ENCODE results near the gene SMAP1.

The SMAP1 gene

DNA sequence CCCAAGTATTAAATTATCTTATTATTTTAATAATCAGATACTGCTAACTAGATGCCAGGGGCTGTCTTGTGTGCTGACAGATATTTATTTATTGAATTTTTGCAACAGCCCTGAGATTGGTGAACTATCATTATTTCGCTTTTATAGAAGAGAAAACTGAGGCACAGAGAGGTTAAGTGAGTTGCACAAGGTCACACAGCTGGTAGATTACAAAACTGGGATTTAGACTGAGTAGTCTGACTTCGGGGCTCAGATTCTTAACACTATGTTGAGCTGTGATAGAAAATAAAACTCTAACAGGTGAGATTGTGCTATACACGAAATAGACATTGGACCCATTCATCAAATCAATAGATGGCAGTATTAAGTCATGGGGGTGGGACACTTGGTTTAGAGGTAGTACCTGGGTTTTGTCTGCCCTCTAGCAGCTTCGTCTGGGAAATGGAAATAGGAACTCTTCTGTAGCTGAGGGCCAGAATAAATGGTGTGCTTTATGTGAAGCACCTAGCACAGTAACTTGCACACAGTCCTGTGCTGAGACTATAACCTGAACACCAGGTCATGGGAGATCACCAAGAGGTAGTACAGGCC lies 175.7 kb downstream of the SMAP1 start:
- H3K9me3 ChIP-seq (ENCODE audit: insufficient read depth, low read length): peaks cover 1% of the 10 kb centered on the region; the same call in 1 of the 2 replicates
- no peaks in the 10 kb centered on the region for H4K20me1 ChIP-seq (ENCODE audit: insufficient read depth, low read length)
- H3K36me3 ChIP-seq (replicated peaks; ENCODE audit: low read depth, low read length): peaks cover 21% of the 10 kb centered on the region
- TF ChIP-seq, protein P1, sequence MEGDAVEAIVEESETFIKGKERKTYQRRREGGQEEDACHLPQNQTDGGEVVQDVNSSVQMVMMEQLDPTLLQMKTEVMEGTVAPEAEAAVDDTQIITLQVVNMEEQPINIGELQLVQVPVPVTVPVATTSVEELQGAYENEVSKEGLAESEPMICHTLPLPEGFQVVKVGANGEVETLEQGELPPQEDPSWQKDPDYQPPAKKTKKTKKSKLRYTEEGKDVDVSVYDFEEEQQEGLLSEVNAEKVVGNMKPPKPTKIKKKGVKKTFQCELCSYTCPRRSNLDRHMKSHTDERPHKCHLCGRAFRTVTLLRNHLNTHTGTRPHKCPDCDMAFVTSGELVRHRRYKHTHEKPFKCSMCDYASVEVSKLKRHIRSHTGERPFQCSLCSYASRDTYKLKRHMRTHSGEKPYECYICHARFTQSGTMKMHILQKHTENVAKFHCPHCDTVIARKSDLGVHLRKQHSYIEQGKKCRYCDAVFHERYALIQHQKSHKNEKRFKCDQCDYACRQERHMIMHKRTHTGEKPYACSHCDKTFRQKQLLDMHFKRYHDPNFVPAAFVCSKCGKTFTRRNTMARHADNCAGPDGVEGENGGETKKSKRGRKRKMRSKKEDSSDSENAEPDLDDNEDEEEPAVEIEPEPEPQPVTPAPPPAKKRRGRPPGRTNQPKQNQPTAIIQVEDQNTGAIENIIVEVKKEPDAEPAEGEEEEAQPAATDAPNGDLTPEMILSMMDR (IDR thresholded peaks at IDR 0.05; ENCODE audit: low read depth, low read length): peak; percentile 57
- TF ChIP-seq EZH2phosphoT487 (IDR thresholded peaks at IDR 0.05; ENCODE audit: low read depth): no peak
- no peak overlapping the region for H2AFZ ChIP-seq (ENCODE audit: low read depth, low read length)
- no peak overlapping the region for H3K27ac ChIP-seq (ENCODE audit: low read length)
- no peaks in the 10 kb centered on the region for H3K79me2 ChIP-seq (ENCODE audit: low read length)
- no peaks in the 10 kb centered on the region for H3K4me1 ChIP-seq (ENCODE audit: low read length)
- H3K4me3 ChIP-seq (ENCODE audit: low read length): no peak overlapping the region
- no peak overlapping the region for H3K9ac ChIP-seq (ENCODE audit: low read length)
- H3K4me2 ChIP-seq (ENCODE audit: low read length): no peak overlapping the region
- H3K27me3 ChIP-seq (ENCODE audit: low read depth, low read length): no peaks in the 10 kb centered on the region

DNA sequence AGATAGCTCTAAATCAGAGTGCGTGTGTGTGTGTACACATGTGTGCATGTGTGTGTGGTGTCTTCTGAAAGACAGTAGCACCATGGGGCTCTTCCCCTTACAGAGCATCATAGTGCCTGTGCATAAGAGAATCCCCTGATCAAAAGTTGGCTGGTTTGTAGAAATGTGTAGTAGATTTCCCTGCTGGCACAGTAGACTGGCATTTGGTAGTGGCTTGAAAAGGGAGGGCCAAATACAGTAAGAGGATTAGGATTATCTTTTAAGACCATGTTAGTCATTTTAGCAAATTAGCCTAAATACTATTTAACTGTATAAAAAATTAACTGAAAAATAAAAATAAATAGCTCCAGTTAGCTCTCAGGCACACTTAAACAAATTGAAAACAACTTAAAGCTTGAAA lies 176.6 kb downstream of the SMAP1 start:
- no peak overlapping the region for H3K27ac ChIP-seq (ENCODE audit: low read length)
- H3K4me1 ChIP-seq (ENCODE audit: low read length): no peaks in the 10 kb centered on the region
- peaks cover 8% of the 10 kb centered on the region; the same call in 1 of the 2 replicates for H3K9me3 ChIP-seq (ENCODE audit: insufficient read depth, low read length)
- no peak overlapping the region for H3K9ac ChIP-seq (ENCODE audit: low read length)
- no peaks in the 10 kb centered on the region for H4K20me1 ChIP-seq (ENCODE audit: insufficient read depth, low read length)
- TF ChIP-seq EZH2phosphoT487 (IDR thresholded peaks at IDR 0.05; ENCODE audit: low read depth): no peak
- TF ChIP-seq, protein P1 (IDR thresholded peaks at IDR 0.05; ENCODE audit: low read depth, low read length): no peak
- no peak overlapping the region for H3K4me2 ChIP-seq (ENCODE audit: low read length)
- no peak overlapping the region for H3K4me3 ChIP-seq (ENCODE audit: low read length)
- no peaks in the 10 kb centered on the region for H3K27me3 ChIP-seq (ENCODE audit: low read depth, low read length)
- H3K79me2 ChIP-seq (ENCODE audit: low read length): no peaks in the 10 kb centered on the region
- peaks cover 28% of the 10 kb centered on the region for H3K36me3 ChIP-seq (replicated peaks; ENCODE audit: low read depth, low read length)
- H2AFZ ChIP-seq (ENCODE audit: low read depth, low read length): no peak overlapping the region

DNA sequence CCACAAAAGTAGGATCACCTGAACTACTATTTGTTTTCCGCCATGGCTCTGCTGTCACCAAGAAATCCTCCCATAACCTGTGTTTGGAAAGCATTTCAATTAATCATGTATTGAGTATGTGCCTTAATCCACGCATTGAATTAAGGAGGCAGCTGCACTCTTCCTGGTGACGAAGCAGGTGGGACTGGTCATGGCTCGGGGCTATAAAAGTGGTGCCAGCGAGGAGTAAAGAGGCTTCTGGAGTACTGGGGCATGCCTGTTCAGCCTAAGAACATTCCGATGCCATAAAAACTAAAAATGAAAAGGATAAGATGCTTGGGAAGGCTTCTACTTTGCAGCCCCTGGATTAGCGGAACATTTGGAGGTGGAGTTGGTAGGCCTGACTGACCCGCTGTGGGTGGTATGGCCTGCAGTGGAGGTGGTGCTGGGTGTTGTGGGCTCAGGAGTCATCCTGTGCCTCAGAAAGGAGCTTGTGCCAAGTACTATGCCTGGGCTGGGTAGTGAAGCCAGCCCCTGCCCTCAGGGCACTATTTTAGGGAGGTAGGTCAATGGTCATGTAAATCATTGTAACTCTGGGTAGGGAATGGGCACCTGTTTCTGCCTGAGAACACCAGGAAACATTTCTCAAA lies 178.6 kb downstream of the SMAP1 start:
- Histone ChIP-seq H3K27ac (ENCODE audit: low read length) (no peak overlapping the region), H3K9me3 (ENCODE audit: insufficient read depth, low read length) (peaks cover 12% of the 10 kb centered on the region; the same call in 1 of the 2 replicates), H3K4me1 (ENCODE audit: low read length) (no peaks in the 10 kb centered on the region), H3K4me2 (ENCODE audit: low read length) (no peak overlapping the region), H2AFZ (ENCODE audit: low read depth, low read length) (no peak overlapping the region), H4K20me1 (ENCODE audit: insufficient read depth, low read length) (no peaks in the 10 kb centered on the region), H3K9ac (ENCODE audit: low read length) (no peak overlapping the region), H3K27me3 (ENCODE audit: low read depth, low read length) (no peaks in the 10 kb centered on the region), H3K4me3 (ENCODE audit: low read length) (no peak overlapping the region), H3K36me3 (replicated peaks; ENCODE audit: low read depth, low read length) (peaks cover 31% of the 10 kb centered on the region), H3K79me2 (ENCODE audit: low read length) (no peaks in the 10 kb centered on the region)
- TF ChIP-seq, protein P1 (IDR thresholded peaks at IDR 0.05; ENCODE audit: low read depth, low read length): no peak
- TF ChIP-seq EZH2phosphoT487 (IDR thresholded peaks at IDR 0.05; ENCODE audit: low read depth): no peak

DNA sequence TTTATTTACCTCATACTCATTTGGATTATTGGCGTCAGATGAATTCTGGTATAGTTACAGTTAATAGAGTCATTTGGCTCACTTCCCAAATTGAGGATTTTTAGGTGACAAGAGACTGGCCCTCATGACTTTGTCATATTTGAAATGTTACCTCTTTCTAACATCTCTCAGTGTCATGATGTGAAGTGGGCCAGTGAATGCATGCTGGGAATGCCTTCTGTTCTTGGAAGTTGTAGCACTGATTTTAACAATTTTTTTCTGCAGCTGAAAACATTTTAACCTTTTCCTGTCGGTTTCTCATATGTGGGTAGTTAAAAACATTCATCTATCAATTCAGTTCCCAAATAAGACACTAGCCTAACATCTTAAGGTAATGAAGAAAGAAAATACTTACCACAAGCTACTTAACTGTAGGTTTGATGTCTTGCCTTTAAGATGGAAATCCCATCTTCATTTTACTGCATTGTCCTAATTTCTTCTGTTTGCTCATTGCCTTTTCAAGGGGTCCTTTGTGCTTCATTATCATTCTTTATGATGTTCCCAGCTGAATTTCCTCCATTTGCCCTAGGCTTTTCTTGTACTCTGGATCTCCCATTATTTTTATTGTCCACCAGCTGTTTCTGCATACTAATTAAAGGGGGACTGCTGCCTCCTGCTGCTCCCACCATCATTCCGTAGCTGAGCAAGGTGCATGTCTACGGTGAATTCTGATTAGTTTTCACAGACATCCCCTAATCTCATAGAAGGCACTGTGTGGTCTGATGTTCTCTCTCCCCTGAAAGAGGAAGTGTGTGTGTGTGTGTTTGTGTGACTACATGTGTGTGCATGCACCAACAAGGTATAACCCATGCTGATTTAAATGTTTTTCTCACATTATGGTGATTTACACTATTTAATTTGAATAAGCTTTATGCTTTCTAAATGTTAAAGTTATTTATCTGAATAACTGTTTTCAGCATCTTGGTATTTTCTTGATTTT lies 179.7 kb downstream of the SMAP1 start:
- Histone ChIP-seq H3K9me3 (ENCODE audit: insufficient read depth, low read length) (peaks cover 12% of the 10 kb centered on the region; the same call in 1 of the 2 replicates), H2AFZ (ENCODE audit: low read depth, low read length) (no peak overlapping the region), H3K27me3 (ENCODE audit: low read depth, low read length) (no peaks in the 10 kb centered on the region), H3K36me3 (replicated peaks; ENCODE audit: low read depth, low read length) (peaks cover 31% of the 10 kb centered on the region), H3K4me1 (ENCODE audit: low read length) (no peaks in the 10 kb centered on the region), H3K4me2 (ENCODE audit: low read length) (no peak overlapping the region), H3K27ac (ENCODE audit: low read length) (no peak overlapping the region), H3K9ac (ENCODE audit: low read length) (no peak overlapping the region), H3K4me3 (ENCODE audit: low read length) (no peak overlapping the region), H3K79me2 (ENCODE audit: low read length) (no peaks in the 10 kb centered on the region), H4K20me1 (ENCODE audit: insufficient read depth, low read length) (no peaks in the 10 kb centered on the region)
- TF ChIP-seq, protein P1 (IDR thresholded peaks at IDR 0.05; ENCODE audit: low read depth, low read length): no peak
- no peak for TF ChIP-seq EZH2phosphoT487 (IDR thresholded peaks at IDR 0.05; ENCODE audit: low read depth)

All from OCI-LY3 (cell line).